ENCODE measurements around the gene PDSS2.

DNA sequence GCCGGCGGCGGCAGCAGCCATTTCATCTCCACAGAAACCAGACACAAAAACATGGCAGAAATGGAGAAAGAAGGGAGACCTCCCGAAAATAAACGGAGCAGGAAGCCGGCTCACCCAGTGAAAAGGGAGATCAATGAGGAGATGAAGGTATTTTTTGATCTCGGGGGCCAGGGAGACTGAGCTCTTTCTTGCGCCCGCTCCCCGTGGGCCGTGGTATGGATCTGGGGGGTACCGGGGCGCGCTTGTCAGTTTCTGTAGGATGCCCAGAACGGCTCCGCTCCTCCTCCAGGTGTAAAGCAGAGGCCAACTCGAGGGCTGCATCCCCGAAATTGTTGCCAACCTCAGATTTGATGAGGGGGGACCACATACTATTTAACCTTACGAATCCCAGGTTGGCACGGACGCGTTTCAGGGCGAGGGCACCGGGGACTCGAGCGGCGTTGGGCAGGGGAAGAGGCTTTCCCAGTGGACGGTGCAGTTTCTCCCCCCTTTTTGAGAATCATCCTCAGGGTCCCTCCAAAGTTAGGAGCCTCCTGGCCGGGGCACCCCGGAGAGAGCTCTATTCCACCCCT lies 31.3 kb upstream of the PDSS2 start:
- TF ChIP-seq, protein P1, sequence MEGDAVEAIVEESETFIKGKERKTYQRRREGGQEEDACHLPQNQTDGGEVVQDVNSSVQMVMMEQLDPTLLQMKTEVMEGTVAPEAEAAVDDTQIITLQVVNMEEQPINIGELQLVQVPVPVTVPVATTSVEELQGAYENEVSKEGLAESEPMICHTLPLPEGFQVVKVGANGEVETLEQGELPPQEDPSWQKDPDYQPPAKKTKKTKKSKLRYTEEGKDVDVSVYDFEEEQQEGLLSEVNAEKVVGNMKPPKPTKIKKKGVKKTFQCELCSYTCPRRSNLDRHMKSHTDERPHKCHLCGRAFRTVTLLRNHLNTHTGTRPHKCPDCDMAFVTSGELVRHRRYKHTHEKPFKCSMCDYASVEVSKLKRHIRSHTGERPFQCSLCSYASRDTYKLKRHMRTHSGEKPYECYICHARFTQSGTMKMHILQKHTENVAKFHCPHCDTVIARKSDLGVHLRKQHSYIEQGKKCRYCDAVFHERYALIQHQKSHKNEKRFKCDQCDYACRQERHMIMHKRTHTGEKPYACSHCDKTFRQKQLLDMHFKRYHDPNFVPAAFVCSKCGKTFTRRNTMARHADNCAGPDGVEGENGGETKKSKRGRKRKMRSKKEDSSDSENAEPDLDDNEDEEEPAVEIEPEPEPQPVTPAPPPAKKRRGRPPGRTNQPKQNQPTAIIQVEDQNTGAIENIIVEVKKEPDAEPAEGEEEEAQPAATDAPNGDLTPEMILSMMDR (IDR thresholded peaks at IDR 0.05) = no peak
- TF ChIP-seq ZFX (IDR thresholded peaks at IDR 0.05; ENCODE audit: borderline replicate concordance) = no peak

All from 22Rv1 (cell line).